ENCODE results near the gene MT1B. TPM values are rescaled to one million over a fixed set of nuclear protein-coding genes. Genes with fewer than 3 reads are reported as not detected.

MT1B gene
- total RNA-seq, 1 donor: not detected

- Histone ChIP-seq H3K27ac (ENCODE audit: low read depth, low read length) (peak overlapping the region; percentile 83), H3K27me3 (ENCODE audit: insufficient read depth, low read length) (no peaks in the 10 kb centered on the region), H3K4me3 (ENCODE audit: insufficient read depth, low read length) (peak overlapping the region; percentile 85), H3K9me3 (ENCODE audit: low read depth, low read length) (no peaks in the 10 kb centered on the region), H3K79me2 (ENCODE audit: insufficient read depth, low read length) (no peaks in the 10 kb centered on the region), H3K4me2 (ENCODE audit: insufficient read depth, low read length) (peak overlapping the region; percentile 100), H3K4me1 (ENCODE audit: insufficient read depth, low read length) (peaks cover 14% of the 10 kb centered on the region), H4K20me1 (ENCODE audit: insufficient read depth, low read length) (no peaks in the 10 kb centered on the region), H3K36me3 (ENCODE audit: insufficient read depth, low read length) (no peaks in the 10 kb centered on the region), H2AFZ (ENCODE audit: low read length) (peak overlapping the region; percentile 95)
- DNase-seq (ENCODE audit: insufficient read length, low spot score, missing footprints): no peak
- TF ChIP-seq CTCF (IDR thresholded peaks at IDR 0.05; ENCODE audit: extremely low read depth, low read depth, low read length): no peak
Measured at GRCh38 chr16:56682703-56683397, 31.2 kb downstream of the MT1B start.

- H3K27me3 ChIP-seq (ENCODE audit: insufficient read depth, low read length): no peaks in the 10 kb centered on the region
- no peaks in the 10 kb centered on the region for H4K20me1 ChIP-seq (ENCODE audit: insufficient read depth, low read length)
- H2AFZ ChIP-seq (ENCODE audit: low read length): no peak overlapping the region
- no peak overlapping the region for H3K27ac ChIP-seq (ENCODE audit: low read depth, low read length)
- no peaks in the 10 kb centered on the region for H3K79me2 ChIP-seq (ENCODE audit: insufficient read depth, low read length)
- H3K9me3 ChIP-seq (ENCODE audit: low read depth, low read length): no peaks in the 10 kb centered on the region
- no peak for TF ChIP-seq CTCF (IDR thresholded peaks at IDR 0.05; ENCODE audit: extremely low read depth, low read depth, low read length)
- H3K4me3 ChIP-seq (ENCODE audit: insufficient read depth, low read length): peak overlapping the region; percentile 85
- H3K4me1 ChIP-seq (ENCODE audit: insufficient read depth, low read length): peaks cover 14% of the 10 kb centered on the region
- peak overlapping the region; percentile 100 for H3K4me2 ChIP-seq (ENCODE audit: insufficient read depth, low read length)
- no peaks in the 10 kb centered on the region for H3K36me3 ChIP-seq (ENCODE audit: insufficient read depth, low read length)
- no peak for DNase-seq (ENCODE audit: insufficient read length, low spot score, missing footprints)
Measured at GRCh38 chr16:56683424-56684172, 31.9 kb downstream of the MT1B start.

GRCh38 chr16:56684256-56684925 is 32.7 kb downstream of the MT1B start:
- H3K4me2 ChIP-seq (ENCODE audit: insufficient read depth, low read length): no peak overlapping the region
- no peak for TF ChIP-seq CTCF (IDR thresholded peaks at IDR 0.05; ENCODE audit: extremely low read depth, low read depth, low read length)

More at GRCh38 chr16:56684256-56684925, 32.7 kb downstream of the MT1B start:
- no peaks in the 10 kb centered on the region for H3K27me3 ChIP-seq (ENCODE audit: insufficient read depth, low read length)
- no peak overlapping the region for H3K4me3 ChIP-seq (ENCODE audit: insufficient read depth, low read length)
- H3K27ac ChIP-seq (ENCODE audit: low read depth, low read length): no peak overlapping the region
- H3K36me3 ChIP-seq (ENCODE audit: insufficient read depth, low read length): no peaks in the 10 kb centered on the region
- DNase-seq (ENCODE audit: insufficient read length, low spot score, missing footprints): no peak
- H4K20me1 ChIP-seq (ENCODE audit: insufficient read depth, low read length): no peaks in the 10 kb centered on the region
- no peaks in the 10 kb centered on the region for H3K79me2 ChIP-seq (ENCODE audit: insufficient read depth, low read length)
- peaks cover 14% of the 10 kb centered on the region for H3K4me1 ChIP-seq (ENCODE audit: insufficient read depth, low read length)
- no peaks in the 10 kb centered on the region for H3K9me3 ChIP-seq (ENCODE audit: low read depth, low read length)
- H2AFZ ChIP-seq (ENCODE audit: low read length): no peak overlapping the region
